Testis (tissue), 3 donors: ENCODE results near the gene SF3B3. TPM values are rescaled to one million over a fixed set of nuclear protein-coding genes. Genes with fewer than 3 reads are reported as not detected.

Source experiments
- DNase-seq: peaks from one replicate; pipeline ENCODE4 v3.0.0-alpha.2; 2019
- H3K27ac ChIP-seq, 2 donors: fragments of 200-600 bp; sonication (generic); one replicate each; pipeline ENCODE4 v1.5.1; 2019
- H3K27me3 ChIP-seq: fragments of 200-600 bp; sonication (generic); one replicate; pipeline ENCODE4 v1.5.1; 2019
- H3K36me3 ChIP-seq: fragments of 200-600 bp; sonication (generic); one replicate; pipeline ENCODE4 v1.5.1; 2017; ENCODE audit warnings: low read depth; ENCODE audit errors: missing control alignments
- H3K4me1 ChIP-seq: fragments of 200-600 bp; sonication (generic); one replicate; pipeline ENCODE4 v1.5.1; 2019
- H3K4me3 ChIP-seq, 2 donors: fragments of 200-600 bp; sonication (generic); one replicate each; pipeline ENCODE4 v1.5.1; 2017 to 2019
- H3K9me3 ChIP-seq: fragments of 200-600 bp; sonication (generic); one replicate; pipeline ENCODE4 v1.5.1; 2017
- POLR2A ChIP-seq: fragments of 450-650 bp; IDR thresholded peaks from one replicate; pipeline ENCODE4 v1.6.1; 2017; ENCODE audit warnings: antibody characterized with exemption, mild to moderate bottlenecking, moderate library complexity
- WGBS, 2 donors: methylation state at CpG; one replicate each; pipeline ENCODE4 v1.1.5; 2018; 5-methylcytosine and 5-hydroxymethylcytosine counted together
- intact Hi-C: fragments of 100-400 bp; cut with DNase I; formaldehyde crosslinking; loops from one replicate; pipeline ENCODE4 v1.15.1; 2023; ENCODE audit warnings: low total_unique reads
- polyA plus RNA-seq: library from polyadenylated mRNA; stranded (reverse); fragments of 350-450 nt; fragmentation: Illumina TruSeq; extraction: RNeasy Lipid Tissue Mini Kit (QIAGEN cat#74804); gene quantifications from one replicate; pipeline ENCODE4 v1.2.3, GENCODE V29; 2014; ENCODE audit warnings: low read depth, low replicate concordance; ENCODE audit not compliant: insufficient read depth
- total RNA-seq, 2 donors: library from RNA; depleted of rRNA; stranded (reverse); fragments of >200 nt; gene quantifications; one replicate each; pipeline ENCODE4 v1.2.3, GENCODE V29; 2016
- TF ChIP-seq, protein P1 (sequence below), 3 experiments: fragments of 450-650 bp in 2 of 3; fragments of 200-600 bp in 1 of 3; sonication (generic) in 1 of 3; IDR thresholded peaks; one replicate each; pipeline ENCODE4 v1.5.1; 2016 to 2019; ENCODE audit warnings: antibody characterized with exemption in 3 of 3, mild to moderate bottlenecking in 2 of 3, moderate library complexity in 1 of 3

SF3B3 gene
- total and polyA plus RNA-seq, 3 donors from 2014 or later, result 134 to 181 (median 143) TPM

DNA sequence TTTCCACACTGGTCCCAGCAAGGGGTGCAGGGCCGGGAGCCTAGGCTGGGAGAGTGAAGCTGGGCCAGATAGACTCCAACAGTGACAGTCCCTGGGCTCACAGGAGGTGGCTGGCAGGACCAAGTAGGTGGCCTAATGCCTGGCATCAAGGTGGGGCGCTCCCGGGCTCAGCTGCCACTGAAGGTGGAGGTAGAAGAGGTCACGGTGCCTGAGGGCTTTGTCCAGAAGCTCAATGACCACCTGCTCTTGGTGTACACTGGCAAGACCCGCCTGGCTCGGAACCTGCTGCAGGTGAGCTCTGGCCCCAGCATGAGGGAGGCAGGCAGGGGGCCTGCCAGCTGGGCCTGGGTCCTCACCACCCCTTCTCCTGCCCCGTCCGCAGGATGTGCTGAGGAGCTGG is 45.4 kb upstream of the SF3B3 start:
- H3K36me3 ChIP-seq, result no peaks in the 10 kb centered on the region
- H3K27ac ChIP-seq, result no peak overlapping the region
- intact Hi-C loops, result no loop called here
- DNase-seq, result no peak
- no peaks in the 10 kb centered on the region for H3K4me1 ChIP-seq
- 92% methylated on average over 8 of the region's 8 CpGs; no CpG with 5 or more reads in 1 of the 2 donors for WGBS, 2 donors
- no peaks in the 10 kb centered on the region for H3K27me3 ChIP-seq
- no peak overlapping the region for H3K4me3 ChIP-seq
- TF ChIP-seq, protein P1, sequence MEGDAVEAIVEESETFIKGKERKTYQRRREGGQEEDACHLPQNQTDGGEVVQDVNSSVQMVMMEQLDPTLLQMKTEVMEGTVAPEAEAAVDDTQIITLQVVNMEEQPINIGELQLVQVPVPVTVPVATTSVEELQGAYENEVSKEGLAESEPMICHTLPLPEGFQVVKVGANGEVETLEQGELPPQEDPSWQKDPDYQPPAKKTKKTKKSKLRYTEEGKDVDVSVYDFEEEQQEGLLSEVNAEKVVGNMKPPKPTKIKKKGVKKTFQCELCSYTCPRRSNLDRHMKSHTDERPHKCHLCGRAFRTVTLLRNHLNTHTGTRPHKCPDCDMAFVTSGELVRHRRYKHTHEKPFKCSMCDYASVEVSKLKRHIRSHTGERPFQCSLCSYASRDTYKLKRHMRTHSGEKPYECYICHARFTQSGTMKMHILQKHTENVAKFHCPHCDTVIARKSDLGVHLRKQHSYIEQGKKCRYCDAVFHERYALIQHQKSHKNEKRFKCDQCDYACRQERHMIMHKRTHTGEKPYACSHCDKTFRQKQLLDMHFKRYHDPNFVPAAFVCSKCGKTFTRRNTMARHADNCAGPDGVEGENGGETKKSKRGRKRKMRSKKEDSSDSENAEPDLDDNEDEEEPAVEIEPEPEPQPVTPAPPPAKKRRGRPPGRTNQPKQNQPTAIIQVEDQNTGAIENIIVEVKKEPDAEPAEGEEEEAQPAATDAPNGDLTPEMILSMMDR (IDR thresholded peaks at IDR 0.05), result no peak
- TF ChIP-seq POLR2A, result no peak
- no peaks in the 10 kb centered on the region for H3K9me3 ChIP-seq

DNA sequence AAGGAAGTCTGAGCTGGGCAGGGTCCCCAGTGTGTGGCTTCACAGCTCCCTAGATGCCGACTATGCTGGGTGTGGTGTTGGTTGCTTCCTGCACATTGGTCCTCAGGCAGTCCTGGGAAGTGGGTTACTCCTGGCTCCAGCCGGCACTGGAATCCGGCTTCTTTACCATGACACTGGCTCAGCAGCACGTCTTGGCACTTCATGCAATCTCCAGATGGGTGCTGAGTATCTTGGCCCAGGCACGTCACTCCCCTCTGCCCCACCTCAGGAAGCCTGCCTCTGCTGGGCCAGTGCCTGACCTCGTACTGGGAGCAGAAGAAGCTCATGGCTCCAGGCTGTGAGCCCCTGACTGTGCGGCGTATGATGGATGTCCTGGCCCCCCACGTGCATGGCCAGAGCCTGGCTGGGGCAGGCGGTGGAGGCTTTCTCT is 44.7 kb upstream of the SF3B3 start:
- H3K4me1 ChIP-seq, result no peaks in the 10 kb centered on the region
- 56 to 60% methylated on average over 2 to 10 of the region's 10 CpGs for WGBS, 2 donors
- no peak for DNase-seq
- no peak overlapping the region for H3K4me3 ChIP-seq
- intact Hi-C loops, result no loop called here
- H3K27me3 ChIP-seq, result no peaks in the 10 kb centered on the region
- no peak overlapping the region for H3K27ac ChIP-seq
- no peak for TF ChIP-seq POLR2A
- TF ChIP-seq, protein P1 (IDR thresholded peaks at IDR 0.05), result no peak
- H3K9me3 ChIP-seq, result no peaks in the 10 kb centered on the region
- H3K36me3 ChIP-seq, result no peaks in the 10 kb centered on the region

GRCh38 chr16:70480127-70481105 is 43.2 kb upstream of the SF3B3 start:
- H3K27me3 ChIP-seq, result no peaks in the 10 kb centered on the region
- intact Hi-C loops, result no loop called here
- H3K4me3 ChIP-seq, result no peak overlapping the region
- no peak overlapping the region for H3K27ac ChIP-seq
- WGBS, 2 donors, result 89 to 92% methylated on average over 13 to 17 of the region's 17 CpGs
- no peak for DNase-seq
- no peaks in the 10 kb centered on the region for H3K36me3 ChIP-seq
- no peaks in the 10 kb centered on the region for H3K9me3 ChIP-seq
- TF ChIP-seq, protein P1 (IDR thresholded peaks at IDR 0.05), result no peak
- no peak for TF ChIP-seq POLR2A
- no peaks in the 10 kb centered on the region for H3K4me1 ChIP-seq

DNA sequence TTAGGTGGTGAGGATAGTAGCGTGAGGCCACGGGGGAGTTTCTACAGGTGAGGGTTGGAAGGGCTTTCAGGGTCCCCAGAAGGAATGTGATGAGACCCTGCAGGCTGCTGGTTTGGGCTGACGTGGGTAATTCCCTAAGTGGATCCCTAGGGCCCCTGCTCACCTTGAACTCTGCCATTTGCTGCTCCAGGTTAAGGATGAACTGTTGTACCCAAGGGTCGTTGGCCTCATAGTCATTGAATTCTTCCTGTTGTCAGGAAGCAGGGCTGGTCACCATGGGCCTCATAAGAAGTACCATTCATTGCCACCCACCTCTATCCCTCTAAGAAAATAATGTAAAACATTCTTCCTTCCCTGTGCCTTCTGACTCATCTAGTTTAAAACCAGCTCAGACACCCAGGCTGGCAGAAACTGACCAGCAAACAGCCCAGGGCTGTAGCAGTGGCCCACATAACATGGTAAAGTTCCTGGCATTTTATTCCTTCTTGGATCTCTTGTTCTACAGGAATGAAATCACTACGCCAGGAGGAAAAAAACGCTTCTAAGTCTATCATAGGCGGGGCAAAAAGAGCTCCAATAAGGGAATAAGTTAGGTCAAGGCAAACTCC is 41.6 kb upstream of the SF3B3 start:
- TF ChIP-seq POLR2A, result no peak
- TF ChIP-seq, protein P1 (IDR thresholded peaks at IDR 0.05), result no peak
- DNase-seq, result no peak
- Histone ChIP-seq H3K27me3 (no peaks in the 10 kb centered on the region), H3K4me3 (no peak overlapping the region), H3K27ac (no peak overlapping the region), H3K36me3 (no peaks in the 10 kb centered on the region), H3K4me1 (no peaks in the 10 kb centered on the region), H3K9me3 (no peaks in the 10 kb centered on the region)
- WGBS, 2 donors, result 85 to 89% methylated on average over 7 of the region's 7 CpGs
- intact Hi-C loops, result no loop called here
